GM12874 (cell line): ENCODE measurements around the gene TTC4.

ENCODE experiments used
- TF ChIP-seq, protein P1 (sequence below): IDR thresholded peaks from 2 replicates; pipeline ENCODE4 v1.5.1; 2011; ENCODE audit warnings: low read depth, mild to moderate bottlenecking, control low read depth, low read length, moderate library complexity; ENCODE audit not compliant: insufficient read depth

TTC4 gene

DNA sequence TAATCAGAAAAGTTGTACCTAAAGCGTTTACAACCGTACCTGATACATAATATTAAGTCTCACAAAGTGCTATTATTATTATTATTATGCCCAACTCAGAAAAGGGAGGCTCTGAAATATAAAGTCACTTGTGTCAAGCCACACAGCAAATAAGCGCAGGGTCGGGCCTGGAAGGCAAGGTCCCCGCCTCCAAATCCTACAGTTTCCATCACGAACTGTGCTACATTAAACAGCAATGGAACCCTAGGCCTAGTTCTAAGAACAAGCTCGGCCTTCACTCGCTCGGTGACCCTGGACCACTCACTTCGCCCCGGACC lies 48.1 kb downstream of the TTC4 start:
- TF ChIP-seq, protein P1, sequence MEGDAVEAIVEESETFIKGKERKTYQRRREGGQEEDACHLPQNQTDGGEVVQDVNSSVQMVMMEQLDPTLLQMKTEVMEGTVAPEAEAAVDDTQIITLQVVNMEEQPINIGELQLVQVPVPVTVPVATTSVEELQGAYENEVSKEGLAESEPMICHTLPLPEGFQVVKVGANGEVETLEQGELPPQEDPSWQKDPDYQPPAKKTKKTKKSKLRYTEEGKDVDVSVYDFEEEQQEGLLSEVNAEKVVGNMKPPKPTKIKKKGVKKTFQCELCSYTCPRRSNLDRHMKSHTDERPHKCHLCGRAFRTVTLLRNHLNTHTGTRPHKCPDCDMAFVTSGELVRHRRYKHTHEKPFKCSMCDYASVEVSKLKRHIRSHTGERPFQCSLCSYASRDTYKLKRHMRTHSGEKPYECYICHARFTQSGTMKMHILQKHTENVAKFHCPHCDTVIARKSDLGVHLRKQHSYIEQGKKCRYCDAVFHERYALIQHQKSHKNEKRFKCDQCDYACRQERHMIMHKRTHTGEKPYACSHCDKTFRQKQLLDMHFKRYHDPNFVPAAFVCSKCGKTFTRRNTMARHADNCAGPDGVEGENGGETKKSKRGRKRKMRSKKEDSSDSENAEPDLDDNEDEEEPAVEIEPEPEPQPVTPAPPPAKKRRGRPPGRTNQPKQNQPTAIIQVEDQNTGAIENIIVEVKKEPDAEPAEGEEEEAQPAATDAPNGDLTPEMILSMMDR: no peak

DNA sequence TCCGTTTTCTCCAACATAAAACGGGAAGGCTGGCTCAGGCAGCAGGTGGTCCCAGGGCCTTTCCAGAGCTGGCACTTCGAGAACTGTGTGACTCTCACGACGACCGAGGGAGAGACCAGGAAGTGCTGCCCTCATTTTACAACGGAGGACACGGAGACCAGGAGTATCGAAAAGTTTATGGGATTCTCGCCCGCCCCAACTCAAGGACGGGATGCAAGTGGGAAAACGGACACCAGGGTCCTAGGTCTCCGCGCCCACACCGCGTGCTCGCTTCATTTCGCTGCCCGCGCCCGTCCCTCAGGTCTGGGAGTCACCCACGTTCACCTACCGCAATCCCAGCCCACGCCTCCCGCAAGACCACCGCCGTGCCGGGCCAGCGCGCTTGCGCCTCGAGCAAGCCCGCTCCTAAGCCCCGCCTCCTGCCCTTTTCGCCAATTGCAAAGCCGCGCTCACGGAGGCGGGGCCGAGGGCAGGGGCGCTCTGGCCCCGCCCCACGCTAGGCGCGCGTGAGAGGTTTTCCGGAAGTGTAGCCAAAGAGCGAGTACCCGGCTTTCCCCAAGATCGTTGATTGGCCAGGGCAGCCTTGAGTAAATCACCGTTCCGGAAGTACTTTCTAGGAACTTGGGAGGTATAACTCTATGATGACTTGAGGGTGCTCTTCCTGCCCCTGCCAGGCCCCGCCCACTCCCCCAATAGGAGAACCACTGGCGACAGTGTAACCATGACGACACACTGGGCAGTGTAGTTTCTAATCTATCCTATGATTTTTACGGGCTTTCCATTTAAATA lies 48.7 kb downstream of the TTC4 start, which contains the start of gene PARS2:
Gene PARS2 (minus strand): TSS at position 391 of the 789 bp plus-strand sequence. CDS start 5,362 bp downstream, outside the sequence.
- TF ChIP-seq, protein P1: no peak

DNA sequence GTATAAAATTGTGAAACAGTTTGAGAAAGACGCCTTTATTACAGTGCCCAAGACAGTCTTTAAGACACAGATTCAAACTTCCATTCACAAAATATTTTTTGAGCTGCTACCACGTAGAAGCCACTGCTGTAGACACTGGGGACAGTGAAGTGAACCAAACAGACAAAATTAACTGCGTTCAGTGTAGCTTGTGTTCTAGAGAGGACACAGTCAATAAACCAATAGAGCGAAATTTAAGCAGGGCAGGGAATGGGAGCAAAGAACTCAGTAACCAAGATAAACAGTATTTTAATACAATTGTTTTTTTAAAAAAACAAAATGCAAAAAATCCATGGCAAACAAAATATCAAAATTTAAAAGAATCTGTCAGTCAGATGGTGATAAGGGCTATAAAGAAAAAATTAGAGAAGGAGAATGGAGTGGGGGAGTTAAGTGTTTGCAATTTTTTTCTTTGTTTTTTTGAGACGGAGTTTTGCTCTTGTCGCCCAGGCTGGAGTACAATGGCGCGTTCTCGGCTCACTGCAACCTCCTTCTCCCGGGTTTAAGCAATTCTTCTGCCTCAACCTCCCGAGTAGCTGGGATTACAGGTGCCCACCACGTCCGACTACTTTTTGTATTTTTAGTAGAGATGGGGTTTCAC lies 49.4 kb downstream of the TTC4 start:
- TF ChIP-seq, protein P1: no peak

DNA sequence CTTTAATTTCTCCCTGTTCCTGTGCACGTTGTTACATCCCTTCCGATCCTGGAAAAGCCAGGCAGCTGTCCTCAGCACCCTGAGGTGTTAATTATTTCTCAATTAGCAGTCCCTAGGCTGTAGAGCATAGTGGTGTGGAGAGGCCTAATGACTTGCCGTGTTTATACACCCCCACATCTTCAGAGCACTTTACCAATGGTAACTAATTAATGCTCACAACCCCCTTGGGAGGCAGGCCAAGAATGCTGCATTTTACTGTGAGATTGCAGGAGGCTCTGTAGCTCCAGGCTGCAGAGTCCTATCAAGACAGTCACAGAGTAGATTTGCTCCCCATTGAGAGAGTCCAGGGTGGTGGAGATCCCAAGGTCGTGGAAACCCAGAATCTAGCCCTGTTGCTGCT lies 51.1 kb downstream of the TTC4 start:
- TF ChIP-seq, protein P1: no peak

DNA sequence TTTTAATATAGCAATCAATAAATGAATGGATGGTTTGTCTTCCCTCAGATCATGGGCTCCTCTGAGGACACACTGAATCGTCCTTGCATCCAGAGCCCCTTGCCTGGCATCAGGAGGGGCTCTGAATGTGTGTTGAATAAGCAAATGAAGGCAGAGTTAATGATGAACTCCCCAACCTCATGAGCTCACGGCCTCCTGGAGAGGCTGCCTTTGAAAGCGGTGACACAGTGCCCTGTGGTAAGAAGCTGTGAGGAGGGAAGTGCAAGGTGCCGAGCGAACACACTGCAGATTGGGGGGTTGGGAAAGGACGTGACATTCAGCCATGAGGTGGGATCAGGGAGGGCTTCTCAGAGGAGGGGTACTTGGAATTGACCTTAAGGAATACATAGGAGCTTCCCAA lies 51.9 kb downstream of the TTC4 start:
- TF ChIP-seq, protein P1: no peak

DNA sequence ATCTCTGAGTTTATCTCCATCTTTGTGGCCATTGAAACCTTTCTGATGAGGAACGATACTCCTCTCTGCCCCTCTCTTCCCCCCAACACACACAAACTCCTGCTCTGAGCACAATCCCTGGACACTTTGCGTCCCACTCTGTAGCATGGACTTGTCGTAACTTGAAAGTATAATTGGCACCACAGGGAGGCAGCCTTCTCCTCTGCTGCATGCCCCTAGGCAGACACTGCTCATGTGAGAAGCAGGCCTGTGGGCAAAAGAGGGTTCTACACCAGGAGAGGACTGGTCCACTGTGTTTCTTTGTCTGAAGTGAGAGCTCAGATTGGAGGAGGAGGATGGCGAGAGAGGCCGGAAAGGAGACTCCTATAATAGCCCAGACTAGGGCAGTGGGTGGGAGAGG lies 52.4 kb downstream of the TTC4 start:
- TF ChIP-seq, protein P1: peak; percentile 7; the same call in 1 of the 2 replicates

DNA sequence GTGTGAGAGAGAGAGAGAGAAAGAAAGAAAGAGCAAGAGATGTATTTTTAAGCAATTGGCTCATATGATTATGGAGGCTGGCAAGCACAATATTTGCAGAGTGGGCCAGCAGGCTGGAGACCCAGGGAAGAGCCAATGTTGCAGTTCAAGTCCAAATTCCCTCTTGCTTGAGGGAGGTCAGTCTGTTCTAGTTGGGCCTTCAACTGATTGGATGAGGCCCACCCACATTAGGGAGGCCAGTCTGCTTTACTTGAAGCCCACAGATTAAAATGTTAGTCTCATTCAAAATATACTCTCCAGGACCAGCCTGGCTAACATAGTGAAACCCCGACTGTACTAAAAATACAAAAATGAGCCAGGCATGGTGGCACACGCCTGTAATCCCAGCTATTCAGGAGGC lies 57.3 kb downstream of the TTC4 start:
- TF ChIP-seq, protein P1: no peak
